Erythroblast (primary cell): Measurements from ENCODE around the gene PGR.

Experiments
- DNase-seq, 2 experiments: peaks; one replicate each; lab custom pipeline; 2025; lab: John Stamatoyannopoulos, UW
- GATA1 ChIP-seq: IDR thresholded peaks from 2 replicates; pipeline ENCODE4 v1.6.1; 2011; ENCODE audit warnings: low read depth, mild to moderate bottlenecking, control low read depth, low read length, moderate library complexity
- POLR2A ChIP-seq: IDR thresholded peaks from 2 replicates; pipeline ENCODE4 v1.6.1; 2011; ENCODE audit warnings: mild to moderate bottlenecking, low read length

The PGR gene

DNA sequence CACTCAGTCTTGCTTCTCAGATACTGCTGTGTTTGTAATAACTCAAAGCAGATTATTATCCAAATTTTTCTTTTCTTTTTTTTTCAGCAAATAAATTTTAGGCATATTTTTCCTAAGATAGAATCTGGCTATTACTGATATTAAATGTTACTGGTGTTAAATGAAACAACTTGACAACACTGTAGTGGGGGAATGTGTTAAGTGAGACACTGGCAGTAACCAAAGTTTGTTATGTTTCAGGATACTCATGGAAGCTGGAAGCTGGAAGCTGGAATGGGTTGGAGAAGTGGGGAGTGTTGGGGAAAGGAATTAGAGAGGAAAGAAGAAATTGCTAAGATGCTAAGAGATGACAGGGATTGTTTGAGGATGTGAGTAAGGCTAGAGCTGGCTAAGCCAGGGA is 24.9 kb downstream of the PGR start:
- no peak for DNase-seq
- TF ChIP-seq POLR2A (no peak), GATA1 (no peak)

- TF ChIP-seq POLR2A (no peak), GATA1 (no peak)
- no peak for DNase-seq
Observed at GRCh38 chr11:101103433-101103832, 26.2 kb downstream of the PGR start.

GRCh38 chr11:101100601-101101000 is 29.0 kb downstream of the PGR start:
- no peak for DNase-seq
- TF ChIP-seq GATA1 (no peak), POLR2A (no peak)

DNA sequence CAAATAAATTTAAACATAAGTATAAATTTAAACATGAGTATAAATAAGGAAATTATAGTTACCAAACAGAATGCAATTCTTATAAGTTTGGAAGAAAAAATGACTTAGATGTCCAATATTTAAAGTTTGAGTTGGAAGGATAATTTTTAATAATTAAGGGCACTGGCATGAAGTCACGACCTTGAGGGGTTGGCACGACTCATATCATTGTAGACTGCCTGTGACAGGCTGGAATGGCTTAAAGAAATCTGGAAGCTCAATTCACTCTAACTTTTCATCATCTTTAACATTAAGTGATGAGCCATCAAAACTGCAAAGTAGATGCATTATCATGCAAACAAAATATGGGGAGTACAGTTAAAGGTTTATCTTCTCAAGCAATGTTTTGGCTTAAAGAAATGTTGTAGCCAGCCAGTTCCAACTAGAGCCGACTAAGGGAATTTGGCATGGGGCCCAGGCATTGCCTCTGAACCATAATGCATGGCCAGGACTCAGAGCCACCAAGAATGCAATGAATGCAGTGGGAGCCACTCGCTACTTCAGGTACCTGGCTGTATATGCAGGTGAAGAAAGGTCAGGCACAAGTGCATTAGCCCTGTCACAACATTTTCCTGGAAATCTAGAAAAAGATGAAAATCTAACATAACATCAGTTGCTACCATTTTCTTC is 33.4 kb downstream of the PGR start:
- TF ChIP-seq GATA1, result no peak
- no peak for TF ChIP-seq POLR2A
- peak in 1 of 2 experiments; percentile 3 for DNase-seq

GRCh38 chr11:101091781-101092180 is 37.8 kb downstream of the PGR start:
- no peak for TF ChIP-seq POLR2A
- TF ChIP-seq GATA1, result no peak
- DNase-seq, result no peak

DNA sequence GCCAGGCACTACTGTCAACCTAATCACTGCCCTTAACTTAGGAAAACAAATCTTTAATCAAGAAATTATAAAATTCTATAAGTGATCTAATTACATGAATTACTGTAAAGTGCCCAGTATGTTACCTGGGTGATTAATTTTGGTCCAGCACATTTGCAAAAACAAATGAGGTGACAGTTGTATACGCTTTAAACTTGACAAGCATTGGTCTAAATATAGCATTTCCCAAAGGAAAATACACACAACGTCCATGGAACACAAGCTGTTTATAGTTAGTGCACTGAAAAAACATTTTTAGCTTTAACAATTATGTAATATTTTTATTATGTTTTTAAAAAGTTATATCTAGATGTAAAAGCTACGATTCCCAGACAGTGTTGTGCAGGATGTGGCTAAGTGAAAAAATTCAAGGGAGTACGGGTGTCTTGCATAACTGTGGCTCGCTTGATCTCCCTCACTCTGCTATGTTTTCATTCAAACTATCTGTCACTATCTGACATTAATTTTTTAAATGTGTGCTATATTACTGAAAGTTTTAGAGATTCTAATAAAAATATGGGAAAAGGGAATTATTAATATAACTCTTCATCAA is 38.8 kb downstream of the PGR start:
- TF ChIP-seq POLR2A (no peak), GATA1 (no peak)
- DNase-seq, result no peak

DNA sequence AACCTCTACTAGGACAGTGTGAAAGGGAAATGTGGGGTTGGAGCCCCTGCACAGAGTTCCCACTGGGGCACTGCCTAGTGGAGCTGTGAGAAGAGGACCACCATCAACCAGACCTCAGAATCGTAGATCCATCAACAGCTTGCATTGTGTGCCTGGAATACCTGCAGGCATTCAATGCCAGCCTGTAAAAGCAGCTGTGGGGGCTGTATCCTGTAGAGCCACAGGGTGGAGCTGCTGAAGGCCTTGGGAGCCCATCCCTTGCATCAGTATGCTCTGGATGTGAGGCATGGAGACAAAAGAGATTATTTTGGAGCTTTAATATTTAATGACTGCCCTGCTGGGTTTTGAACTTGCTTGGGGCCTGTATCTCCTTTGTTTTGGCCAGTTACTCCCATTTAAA is 46.3 kb downstream of the PGR start:
- DNase-seq, result no peak
- TF ChIP-seq GATA1 (no peak), POLR2A (no peak)

DNA sequence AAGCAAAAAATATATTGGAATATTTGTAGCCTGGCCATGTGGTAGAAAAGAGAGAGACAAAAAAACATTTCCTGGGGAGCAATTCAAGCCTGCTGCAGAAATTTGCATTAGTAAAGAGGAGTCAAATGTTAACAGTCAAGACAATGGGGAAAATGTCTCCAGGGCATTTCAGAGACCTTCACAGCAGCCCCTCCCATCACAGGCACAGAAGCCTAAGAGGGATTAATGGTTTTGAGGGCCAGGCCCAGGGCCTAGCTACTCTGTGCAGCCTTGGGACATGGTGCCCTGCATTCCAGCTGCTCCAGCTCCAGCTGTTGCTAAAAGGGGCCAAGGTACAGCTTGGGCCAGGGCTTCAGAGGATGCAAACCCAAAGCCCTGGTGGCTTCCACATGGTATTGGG is 46.8 kb downstream of the PGR start:
- no peak for DNase-seq
- TF ChIP-seq GATA1, result no peak
- TF ChIP-seq POLR2A, result no peak

GRCh38 chr11:101063706-101064105 is 65.9 kb downstream of the PGR start:
- no peak for TF ChIP-seq GATA1
- TF ChIP-seq POLR2A, result no peak

GRCh38 chr11:101061606-101062005 is 68.0 kb downstream of the PGR start:
- DNase-seq, result no peak
- TF ChIP-seq POLR2A, result no peak
- no peak for TF ChIP-seq GATA1

More at GRCh38 chr11:101063706-101064105, 65.9 kb downstream of the PGR start:
- no peak for DNase-seq

- TF ChIP-seq POLR2A, result no peak
- TF ChIP-seq GATA1, result no peak
- no peak for DNase-seq
Observed at GRCh38 chr11:101059331-101059730, 70.3 kb downstream of the PGR start.

GRCh38 chr11:101053492-101053891 is 76.1 kb downstream of the PGR start:
- TF ChIP-seq GATA1 (no peak), POLR2A (no peak)
- DNase-seq, result no peak

- TF ChIP-seq POLR2A (no peak), GATA1 (no peak)
- no peak for DNase-seq
Observed at GRCh38 chr11:101051677-101052076, 77.9 kb downstream of the PGR start.

DNA sequence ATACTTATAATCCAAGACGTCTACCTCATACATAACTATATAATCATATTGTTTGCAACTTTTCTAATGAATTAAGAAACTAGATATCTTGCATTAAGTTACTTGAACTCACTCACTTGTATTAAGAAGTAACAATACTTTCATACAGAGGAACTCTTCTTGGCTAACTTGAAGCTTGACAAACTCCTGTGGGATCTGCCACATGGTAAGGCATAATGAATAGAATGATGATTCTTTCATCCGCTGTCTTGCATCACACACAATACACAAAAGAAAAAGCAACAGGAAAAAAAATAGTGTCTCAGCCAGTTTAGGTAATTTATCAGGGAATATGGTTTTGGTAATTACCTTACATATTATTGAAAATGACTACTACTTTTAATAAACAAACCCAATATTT is 79.8 kb downstream of the PGR start:
- DNase-seq, result no peak
- TF ChIP-seq GATA1, result no peak
- TF ChIP-seq POLR2A, result no peak

GRCh38 chr11:101049123-101049522 is 80.5 kb downstream of the PGR start:
- TF ChIP-seq POLR2A, result no peak
- no peak for TF ChIP-seq GATA1
- peak in 1 of 2 experiments; percentile 5 for DNase-seq

DNA sequence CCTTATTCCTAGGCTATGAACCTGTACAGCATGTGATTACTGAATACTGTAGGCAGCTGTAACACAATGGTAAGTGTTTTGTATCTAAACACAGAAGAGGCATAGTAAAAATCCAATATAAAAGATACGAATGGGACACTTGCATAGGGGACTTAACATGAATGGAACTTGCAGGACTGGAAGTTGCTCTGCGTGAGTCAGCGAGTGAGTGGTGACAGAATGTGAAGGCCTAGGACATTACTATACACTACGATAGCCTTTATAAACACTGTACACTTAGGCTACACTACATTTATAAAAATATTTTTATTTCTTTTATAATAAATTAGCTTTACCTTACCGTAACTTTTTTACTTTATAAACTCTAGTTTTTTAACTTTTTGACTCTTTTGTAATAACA is 81.1 kb downstream of the PGR start:
- TF ChIP-seq POLR2A (no peak), GATA1 (no peak)
- no peak for DNase-seq
